ENCODE data around the gene TMEM108.

- TF ChIP-seq, protein P1, sequence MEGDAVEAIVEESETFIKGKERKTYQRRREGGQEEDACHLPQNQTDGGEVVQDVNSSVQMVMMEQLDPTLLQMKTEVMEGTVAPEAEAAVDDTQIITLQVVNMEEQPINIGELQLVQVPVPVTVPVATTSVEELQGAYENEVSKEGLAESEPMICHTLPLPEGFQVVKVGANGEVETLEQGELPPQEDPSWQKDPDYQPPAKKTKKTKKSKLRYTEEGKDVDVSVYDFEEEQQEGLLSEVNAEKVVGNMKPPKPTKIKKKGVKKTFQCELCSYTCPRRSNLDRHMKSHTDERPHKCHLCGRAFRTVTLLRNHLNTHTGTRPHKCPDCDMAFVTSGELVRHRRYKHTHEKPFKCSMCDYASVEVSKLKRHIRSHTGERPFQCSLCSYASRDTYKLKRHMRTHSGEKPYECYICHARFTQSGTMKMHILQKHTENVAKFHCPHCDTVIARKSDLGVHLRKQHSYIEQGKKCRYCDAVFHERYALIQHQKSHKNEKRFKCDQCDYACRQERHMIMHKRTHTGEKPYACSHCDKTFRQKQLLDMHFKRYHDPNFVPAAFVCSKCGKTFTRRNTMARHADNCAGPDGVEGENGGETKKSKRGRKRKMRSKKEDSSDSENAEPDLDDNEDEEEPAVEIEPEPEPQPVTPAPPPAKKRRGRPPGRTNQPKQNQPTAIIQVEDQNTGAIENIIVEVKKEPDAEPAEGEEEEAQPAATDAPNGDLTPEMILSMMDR (IDR thresholded peaks at IDR 0.05) = no peak
- TF ChIP-seq GABPA (IDR thresholded peaks at IDR 0.05; ENCODE audit: low read depth) = no peak
- no peak for TF ChIP-seq JUND (IDR thresholded peaks at IDR 0.05)
- TF ChIP-seq SMC3 (IDR thresholded peaks at IDR 0.05; ENCODE audit: low read depth, low read length) = no peak
- no peak for TF ChIP-seq EZH2phosphoT487 (IDR thresholded peaks at IDR 0.05; ENCODE audit: borderline replicate concordance, low read depth)
- no peak for TF ChIP-seq FOXJ3 (CRISPR knock-in tag; IDR thresholded peaks at IDR 0.05)
- TF ChIP-seq EP300 (IDR thresholded peaks at IDR 0.05; ENCODE audit: borderline replicate concordance in 1 of 2, low read depth in 1 of 2, low read length in 1 of 2) = no peak
- TF ChIP-seq POLR2AphosphoS5 (IDR thresholded peaks at IDR 0.05; ENCODE audit: low read depth, low read length) = no peak
- TF ChIP-seq RFX5 (IDR thresholded peaks at IDR 0.05; ENCODE audit: low read length) = no peak
- no peak for TF ChIP-seq NFIC (IDR thresholded peaks at IDR 0.05; ENCODE audit: borderline replicate concordance)
These were observed 211.3 kb downstream of the TMEM108 start for GRCh38 chr3:133249490-133249889.

All from SK-N-SH (cell line).